Keratinocyte (primary cell): ENCODE measurements around the gene PRKD1. TPM values are rescaled to one million over a fixed set of nuclear protein-coding genes. Genes with fewer than 3 reads are reported as not detected.
"Not testable (repeated sequence)": the region's sequence is repeated elsewhere in the genome, so short reads cannot be mapped to it uniquely, and the experiment has no call there.

Experiments
- DNase-seq: peaks from one replicate; pipeline ENCODE4 v3.0.0-alpha.2; 2011; ENCODE audit warnings: low read depth, missing footprints, low spot score
- FAIRE-seq: peaks from 2 replicates; lab custom pipeline; 2011; peaks lifted over from hg19 to GRCh38; lab: Jason Lieb, UNC
- H2AFZ ChIP-seq: 2 replicates; pipeline ENCODE4 v1.6.0; 2012; ENCODE audit warnings: low read length, control low read depth, inconsistent platforms; ENCODE audit not compliant: control insufficient read depth
- H3K27ac ChIP-seq: 2 replicates; pipeline ENCODE4 v1.5.1; 2011; ENCODE audit warnings: low read length; ENCODE audit not compliant: control insufficient read depth, insufficient read depth
- H3K27me3 ChIP-seq: 3 replicates; pipeline ENCODE4 v1.6.0; 2011; ENCODE audit warnings: low read length; ENCODE audit not compliant: control insufficient read depth, insufficient read depth; ENCODE audit errors: extremely low read depth
- H3K36me3 ChIP-seq, 2 experiments: 2 replicates in 1 of 2; 3 replicates in 1 of 2; pipeline ENCODE4 v1.5.1; 2011; ENCODE audit warnings: low read length in 2 of 2, mild to moderate bottlenecking in 1 of 2; ENCODE audit not compliant: control insufficient read depth in 2 of 2, insufficient read depth in 2 of 2; ENCODE audit errors: extremely low read depth in 1 of 2
- H3K4me1 ChIP-seq: 3 replicates; pipeline ENCODE4 v1.5.1; 2011; ENCODE audit warnings: low read length; ENCODE audit not compliant: control insufficient read depth, insufficient read depth; ENCODE audit errors: extremely low read depth
- H3K4me2 ChIP-seq: 3 replicates; pipeline ENCODE4 v1.6.0; 2011; ENCODE audit warnings: low read depth, low read length; ENCODE audit not compliant: control insufficient read depth, insufficient read depth; ENCODE audit errors: extremely low read depth
- H3K4me3 ChIP-seq, 3 experiments: fragments of 200-600 bp in 1 of 3; sonication (generic) in 1 of 3; 2 replicates in 2 of 3; 3 replicates in 1 of 3; pipeline ENCODE4 v1.5.1; 2011 to 2016; ENCODE audit warnings: low read length in 3 of 3, mild to moderate bottlenecking in 3 of 3, control low read depth in 2 of 3, inconsistent platforms in 1 of 3, low read depth in 1 of 3, mixed read lengths in 1 of 3, mixed run types in 1 of 3, moderate library complexity in 1 of 3; ENCODE audit not compliant: control insufficient read depth in 2 of 3, insufficient read depth in 2 of 3; ENCODE audit errors: extremely low read depth in 1 of 3
- H3K79me2 ChIP-seq: 2 replicates; pipeline ENCODE4 v1.6.0; 2012; ENCODE audit warnings: low read length; ENCODE audit not compliant: control insufficient read depth, insufficient read depth
- H3K9ac ChIP-seq: 3 replicates; pipeline ENCODE4 v1.6.0; 2011; ENCODE audit warnings: low read length; ENCODE audit not compliant: control insufficient read depth, insufficient read depth; ENCODE audit errors: extremely low read depth
- H3K9me1 ChIP-seq: 3 replicates; pipeline ENCODE4 v1.6.0; 2011; ENCODE audit warnings: low read length; ENCODE audit not compliant: control insufficient read depth, insufficient read depth; ENCODE audit errors: extremely low read depth
- H3K9me3 ChIP-seq: 2 replicates; pipeline ENCODE4 v1.5.1; 2012; ENCODE audit warnings: low read depth, low read length; ENCODE audit not compliant: control insufficient read depth
- H4K20me1 ChIP-seq: 3 replicates; pipeline ENCODE4 v1.6.0; 2011; ENCODE audit warnings: low read length; ENCODE audit not compliant: control insufficient read depth, insufficient read depth; ENCODE audit errors: extremely low read depth
- CTCF ChIP-seq, 3 experiments: IDR thresholded peaks in 1 of 3; conservative IDR thresholded peaks in 1 of 3; optimal IDR thresholded peaks in 1 of 3; 2 replicates in 2 of 3; 3 replicates in 1 of 3; pipeline versions ENCODE3 to v1.5.1; 2011; ENCODE audit warnings: low read length in 3 of 3, mild to moderate bottlenecking in 3 of 3, moderate library complexity in 2 of 3, control low read depth in 1 of 3, inconsistent platforms in 1 of 3; ENCODE audit not compliant: insufficient read depth in 2 of 3; ENCODE audit errors: extremely low read depth in 1 of 3
- EZH2 ChIP-seq: IDR thresholded peaks from one replicate; pipeline ENCODE4 v1.6.1; 2012; ENCODE audit warnings: inconsistent platforms, mild to moderate bottlenecking, low read length, moderate library complexity
- dilution Hi-C: fragments of 300-500 bp; cut with MboI; formaldehyde crosslinking; loops from one replicate; pipeline ENCODE4 v1.7.0; 2020; ENCODE audit warnings: low sequenced_read_pairs; ENCODE audit not compliant: extremely low pct_ligation_motif_present
- polyA plus RNA-seq, 5 experiments: library from polyadenylated mRNA; depleted of rRNA in 3 of 5; stranded (reverse) in 3 of 5; stranded (forward) in 1 of 5; unstranded in 1 of 5; fragments of >200 nt; gene quantifications; 1 replicate in 1 of 5; 2 replicates in 3 of 5; 3 replicates in 1 of 5; pipeline versions ENCODE4 v1.2.1 to v1.2.3, GENCODE V29; 2011 to 2012; ENCODE audit warnings: missing spikeins in 2 of 5, low read depth in 1 of 5, low replicate concordance in 1 of 5

PRKD1 gene
- polyA plus RNA-seq, 1 donor (not counting 4 experiments of a cell fraction or from before 2014, with no cell fraction given), result 0.49 TPM

GRCh38 chr14:29705801-29706200 lies 221.8 kb downstream of the PRKD1 start:
- no peak overlapping the region for H2AFZ ChIP-seq
- H3K79me2 ChIP-seq, result no peaks in the 10 kb centered on the region
- H3K36me3 ChIP-seq, result no peaks in the 10 kb centered on the region
- DNase-seq (no peak), FAIRE-seq (no peak)
- TF ChIP-seq CTCF (optimal IDR thresholded peaks at IDR 0.05 in 1 of 3, IDR thresholded peaks at IDR 0.05 in 1 of 3, conservative IDR thresholded peaks at IDR 0.05 in 1 of 3; ENCODE audit: extremely low read depth in 1 of 3, insufficient read depth in 2 of 3, low read length in 3 of 3) (no peak), EZH2 (no peak)
- dilution Hi-C loops, result no loop called here
- no peak overlapping the region for H3K27ac ChIP-seq
- no peaks in the 10 kb centered on the region for H3K9me3 ChIP-seq
- no peaks in the 10 kb centered on the region for H3K9me1 ChIP-seq
- H3K4me3 ChIP-seq, result no peak overlapping the region
- no peaks in the 10 kb centered on the region for H4K20me1 ChIP-seq
- H3K9ac ChIP-seq, result no peak overlapping the region
- H3K4me2 ChIP-seq, result no peak overlapping the region
- H3K4me1 ChIP-seq, result no peaks in the 10 kb centered on the region
- no peaks in the 10 kb centered on the region for H3K27me3 ChIP-seq

GRCh38 chr14:29689597-29689996 lies 238.1 kb downstream of the PRKD1 start:
- H2AFZ ChIP-seq, H3K4me2 ChIP-seq, H3K9me3 ChIP-seq, H3K4me1 ChIP-seq, H3K4me3 ChIP-seq, H3K36me3 ChIP-seq, dilution Hi-C loops, H3K79me2 ChIP-seq, H3K27me3 ChIP-seq, H3K9ac ChIP-seq, H3K9me1 ChIP-seq, DNase-seq, H3K27ac ChIP-seq, FAIRE-seq, H4K20me1 ChIP-seq: not testable (repeated sequence)

- no peaks in the 10 kb centered on the region for H3K36me3 ChIP-seq
- no peak overlapping the region for H3K9ac ChIP-seq
- FAIRE-seq (no peak), DNase-seq (no peak)
- H3K4me1 ChIP-seq, result no peaks in the 10 kb centered on the region
- no peaks in the 10 kb centered on the region for H4K20me1 ChIP-seq
- H3K9me3 ChIP-seq, result no peaks in the 10 kb centered on the region
- H2AFZ ChIP-seq, result no peak overlapping the region
- no peak overlapping the region for H3K4me2 ChIP-seq
- no peaks in the 10 kb centered on the region for H3K79me2 ChIP-seq
- no peaks in the 10 kb centered on the region for H3K9me1 ChIP-seq
- no peak overlapping the region for H3K4me3 ChIP-seq
- no peaks in the 10 kb centered on the region for H3K27me3 ChIP-seq
- no peak for TF ChIP-seq EZH2
- TF ChIP-seq CTCF (optimal IDR thresholded peaks at IDR 0.05 in 1 of 3, IDR thresholded peaks at IDR 0.05 in 1 of 3, conservative IDR thresholded peaks at IDR 0.05 in 1 of 3; ENCODE audit: extremely low read depth in 1 of 3, insufficient read depth in 2 of 3, low read length in 3 of 3), result no peak
- no peak overlapping the region for H3K27ac ChIP-seq
- dilution Hi-C loops, result no loop called here
These were observed 239.8 kb downstream of the PRKD1 start for GRCh38 chr14:29687866-29688265.
